Muscle of back (tissue), 11 donors: ENCODE data around the gene NINJ1. TPM values are rescaled to one million over a fixed set of nuclear protein-coding genes. Genes with fewer than 3 reads are reported as not detected.
A peak's percentile ranks its signal among the peaks of the same experiment; 100 is the strongest.

Experiments
- DNase-seq, 3 donors: peaks; one replicate each; pipeline versions ENCODE4 v3.0.0 to v3.0.0-alpha.2; 2013
- polyA plus RNA-seq, 10 donors: library from polyadenylated mRNA; unstranded; fragments of 120-200 nt; gene quantifications; one replicate each; pipeline ENCODE4 v1.2.1, GENCODE V29; 2013; ENCODE audit not compliant: insufficient read length in 10 of 10

Gene NINJ1
- polyA plus RNA-seq, 10 donors = 21.4 to 30.8 (median 26.4) TPM

- peak in 2 of 3 donors; percentile 50 to 57 for DNase-seq
Measured at GRCh38 chr9:93091453-93092081, 42.5 kb downstream of the NINJ1 start.

- no peak for DNase-seq
Measured at GRCh38 chr9:93091056-93091452, 43.0 kb downstream of the NINJ1 start.

- no peak for DNase-seq
Measured at GRCh38 chr9:93090091-93090655, 43.9 kb downstream of the NINJ1 start.

GRCh38 chr9:93089481-93089991 is 44.5 kb downstream of the NINJ1 start:
- DNase-seq = no peak

GRCh38 chr9:93089024-93089423 is 45.0 kb downstream of the NINJ1 start:
- DNase-seq = no peak

GRCh38 chr9:93088656-93089015 is 45.4 kb downstream of the NINJ1 start:
- no peak for DNase-seq

GRCh38 chr9:93087971-93088655 is 45.9 kb downstream of the NINJ1 start:
- no peak for DNase-seq

- DNase-seq = no peak
Measured at GRCh38 chr9:93086447-93087224, 47.4 kb downstream of the NINJ1 start.

- no peak for DNase-seq
Measured at GRCh38 chr9:93085676-93086075, 48.4 kb downstream of the NINJ1 start.

- DNase-seq = no peak
Measured at GRCh38 chr9:93084471-93084881, 49.6 kb downstream of the NINJ1 start.

- DNase-seq = no peak
Measured at GRCh38 chr9:93083592-93084470, 50.2 kb downstream of the NINJ1 start.

GRCh38 chr9:93082841-93083411 is 51.1 kb downstream of the NINJ1 start:
- peak in 1 of 3 donors; percentile 49 for DNase-seq

GRCh38 chr9:93081931-93082330 is 52.1 kb downstream of the NINJ1 start:
- no peak for DNase-seq

GRCh38 chr9:93081081-93081529 is 52.9 kb downstream of the NINJ1 start:
- no peak for DNase-seq

GRCh38 chr9:93080406-93080805 is 53.6 kb downstream of the NINJ1 start:
- no peak for DNase-seq

GRCh38 chr9:93079371-93079770 is 54.7 kb downstream of the NINJ1 start:
- DNase-seq = no peak

- no peak for DNase-seq
Measured at GRCh38 chr9:93077811-93078210, 56.2 kb downstream of the NINJ1 start.

GRCh38 chr9:93077367-93077766 is 56.7 kb downstream of the NINJ1 start:
- no peak for DNase-seq

GRCh38 chr9:93076792-93077128 is 57.3 kb downstream of the NINJ1 start:
- no peak for DNase-seq

GRCh38 chr9:93076101-93076791 is 57.8 kb downstream of the NINJ1 start:
- no peak for DNase-seq
